ENCODE results near the gene KLHL22.
"Not testable (repeated sequence)": the region's sequence is repeated elsewhere in the genome, so short reads cannot be mapped to it uniquely, and the experiment has no call there.

Gene KLHL22

DNA sequence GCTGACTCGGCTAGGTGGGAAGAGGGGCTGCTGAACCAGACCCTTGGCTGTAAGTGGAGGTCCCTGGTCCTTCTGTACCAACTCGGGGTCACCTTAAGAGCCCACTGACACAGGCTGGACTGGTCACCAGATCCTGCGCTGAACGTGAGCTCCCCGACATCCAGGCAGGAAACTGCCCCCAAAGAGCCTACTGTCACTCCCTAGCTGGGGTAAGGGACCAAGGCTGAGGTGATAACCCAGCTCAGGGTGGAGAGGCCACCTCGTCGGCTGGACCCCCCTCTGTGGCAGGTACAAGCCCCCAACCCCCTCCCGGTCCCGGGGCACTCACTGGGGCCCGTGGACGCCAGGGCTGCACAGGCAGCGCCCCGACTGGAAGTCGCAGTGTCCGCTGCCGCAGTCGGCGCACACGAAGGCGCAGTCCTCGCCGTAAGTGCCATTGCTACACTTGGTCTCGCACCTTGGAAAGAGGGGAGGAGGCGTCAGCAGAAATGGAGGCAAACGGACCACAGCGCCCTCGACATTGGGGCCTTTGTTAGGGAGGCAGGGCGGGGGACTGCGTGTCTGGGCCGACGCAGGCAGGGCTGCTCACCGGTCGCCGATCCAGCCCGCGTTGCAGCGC lies 65.4 kb downstream of the KLHL22 start:
- no peak for DNase-seq

GRCh38 chr22:20429254-20430100 lies 66.1 kb downstream of the KLHL22 start:
- no peak for DNase-seq

DNA sequence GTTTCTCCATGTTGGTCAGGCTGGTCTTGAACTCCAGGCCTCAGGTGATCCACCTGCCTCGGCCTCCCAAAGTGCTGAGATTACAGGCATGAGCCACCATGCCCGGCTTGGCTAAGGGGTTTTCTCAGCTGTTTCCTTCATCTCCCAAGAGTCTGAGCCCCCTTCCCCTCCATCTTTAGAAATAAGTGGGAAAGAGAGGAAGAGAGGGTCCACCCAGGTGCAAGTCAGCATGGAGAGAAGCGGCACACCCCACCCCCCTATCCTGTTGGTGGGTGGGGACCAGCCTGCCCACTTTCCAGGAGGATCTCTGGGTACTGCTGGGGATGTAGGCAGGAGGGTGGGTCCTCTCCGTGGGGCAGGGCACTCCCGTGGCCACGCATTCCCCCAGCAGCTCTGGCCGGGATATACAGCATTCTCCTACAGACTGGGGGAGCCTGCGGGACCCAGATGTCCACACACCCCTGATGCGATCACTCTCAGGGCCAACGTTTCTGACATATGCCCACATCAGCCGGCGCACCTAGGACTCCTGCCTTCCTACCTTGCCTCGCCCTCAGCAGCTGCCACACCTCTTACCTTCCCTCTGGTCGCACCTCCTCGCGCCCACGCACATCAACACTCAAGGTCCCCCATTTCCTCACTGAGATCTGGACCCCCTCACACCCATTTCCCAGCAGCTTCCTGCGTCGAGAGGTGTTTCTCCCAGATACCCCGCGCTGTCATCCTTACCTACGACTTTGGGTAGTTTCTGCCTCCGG lies 66.9 kb downstream of the KLHL22 start:
- DNase-seq: no peak

- no peak for DNase-seq
Measured at GRCh38 chr22:20427945-20428417, 67.6 kb downstream of the KLHL22 start.

DNA sequence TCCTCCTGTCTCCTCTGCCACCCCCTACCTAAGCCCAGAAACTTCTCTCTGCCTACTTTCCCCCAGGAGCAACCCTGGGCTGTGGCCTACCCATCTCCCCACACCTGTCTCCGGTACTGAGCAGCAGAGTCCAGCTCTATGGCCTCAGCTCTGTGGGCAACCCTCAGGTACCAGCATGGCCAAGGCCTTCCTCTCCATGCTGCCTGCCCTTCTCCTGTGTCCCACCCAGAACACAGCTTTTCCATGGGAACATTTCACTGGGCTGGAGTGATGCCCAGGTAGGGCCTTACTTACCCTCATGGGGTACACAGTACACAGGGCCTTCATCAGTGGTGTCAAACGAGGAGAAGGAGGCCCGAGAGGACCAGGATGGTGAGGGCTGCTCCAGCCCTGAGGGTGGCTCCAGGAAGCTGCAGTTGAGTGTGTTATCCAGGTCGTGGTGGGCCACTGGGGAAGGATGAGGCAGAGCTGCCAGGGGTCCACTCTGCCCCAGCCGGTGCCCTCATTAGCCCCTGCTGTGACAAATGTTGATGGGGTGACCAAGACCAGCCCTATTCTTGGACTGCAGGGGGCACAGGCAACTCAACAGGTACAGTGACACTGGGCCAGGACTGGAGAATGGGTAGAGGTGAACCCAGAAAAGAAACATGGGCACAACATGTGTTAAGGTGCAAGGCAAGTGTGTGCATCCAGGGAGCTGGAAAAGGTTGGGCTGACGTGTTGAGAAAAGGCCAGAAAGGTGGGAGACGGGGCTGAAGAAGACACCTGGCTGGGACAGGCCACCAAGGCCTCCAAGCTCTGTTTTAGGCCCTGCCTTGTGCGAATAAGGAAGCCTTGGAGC lies 68.3 kb downstream of the KLHL22 start:
- no peak for DNase-seq

- DNase-seq: no peak
Measured at GRCh38 chr22:20426259-20426615, 69.4 kb downstream of the KLHL22 start.

DNA sequence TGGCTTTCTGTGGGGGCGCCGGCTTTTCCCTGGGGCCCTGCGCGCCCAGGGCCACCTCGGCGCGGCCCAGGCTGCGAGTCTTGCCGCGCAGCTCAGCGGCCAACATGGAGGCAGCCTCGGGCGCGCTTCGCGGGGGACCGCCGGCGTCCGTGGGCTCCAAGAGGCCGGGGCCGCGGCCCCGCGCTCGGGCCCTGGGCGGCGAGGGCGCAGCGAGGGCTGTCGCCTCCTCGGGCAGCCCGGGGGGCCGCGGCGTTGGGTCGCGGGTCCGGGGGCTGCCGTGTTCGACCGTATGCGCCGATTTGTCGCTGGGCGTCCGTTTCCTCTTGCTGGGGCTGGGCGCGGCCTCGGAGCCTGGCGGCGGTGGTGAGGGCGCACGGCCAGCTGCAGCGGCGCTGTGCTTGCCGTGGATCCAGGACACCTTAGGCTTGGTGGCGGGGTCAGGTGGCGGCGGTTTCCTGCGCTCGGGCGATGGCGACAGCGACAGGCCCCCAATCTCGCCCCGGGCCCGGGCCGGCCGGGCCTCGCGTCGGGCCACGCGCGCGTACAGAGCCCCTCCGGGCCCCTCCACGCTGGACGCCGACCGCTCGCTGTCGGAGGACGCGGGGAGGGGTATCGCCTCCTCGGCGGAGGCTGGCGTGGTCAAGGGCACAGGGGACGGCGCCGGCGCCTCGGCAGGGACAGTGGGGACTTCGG lies 69.9 kb downstream of the KLHL22 start:
- no peak for DNase-seq

DNA sequence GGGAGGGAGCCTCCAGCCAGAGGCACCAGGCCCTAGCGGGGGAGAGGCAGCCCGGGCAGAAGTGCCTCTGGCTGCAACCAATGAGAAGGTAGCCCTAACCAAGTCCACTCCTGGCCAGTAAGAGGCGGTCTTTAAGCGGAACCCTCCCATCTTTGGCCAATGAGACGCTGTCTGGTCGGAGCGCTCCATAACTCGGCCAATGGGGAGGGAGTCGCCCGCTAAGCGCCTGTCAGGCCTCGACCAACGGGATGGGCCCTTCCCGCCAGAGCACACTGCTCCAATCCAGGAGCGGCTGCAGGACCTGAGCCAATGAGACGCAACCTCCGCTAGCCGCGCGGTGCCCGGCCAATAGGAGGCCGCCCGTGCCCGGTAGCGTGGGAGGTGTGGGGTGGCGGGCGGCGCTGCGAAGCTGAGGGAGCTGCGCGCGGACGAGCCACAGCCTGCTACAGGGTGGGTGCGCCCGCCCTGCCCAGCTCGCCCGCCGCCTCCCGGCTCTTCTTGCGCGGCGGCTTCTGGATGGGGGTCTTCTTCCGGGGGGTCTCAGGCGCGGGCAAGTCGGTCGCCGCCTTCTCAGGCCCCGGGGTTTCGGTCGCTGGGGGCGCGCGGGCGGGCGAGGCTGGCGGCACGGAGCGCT lies 70.5 kb downstream of the KLHL22 start:
- no peak for DNase-seq

- DNase-seq: no peak
Measured at GRCh38 chr22:20424568-20424931, 71.0 kb downstream of the KLHL22 start.

DNA sequence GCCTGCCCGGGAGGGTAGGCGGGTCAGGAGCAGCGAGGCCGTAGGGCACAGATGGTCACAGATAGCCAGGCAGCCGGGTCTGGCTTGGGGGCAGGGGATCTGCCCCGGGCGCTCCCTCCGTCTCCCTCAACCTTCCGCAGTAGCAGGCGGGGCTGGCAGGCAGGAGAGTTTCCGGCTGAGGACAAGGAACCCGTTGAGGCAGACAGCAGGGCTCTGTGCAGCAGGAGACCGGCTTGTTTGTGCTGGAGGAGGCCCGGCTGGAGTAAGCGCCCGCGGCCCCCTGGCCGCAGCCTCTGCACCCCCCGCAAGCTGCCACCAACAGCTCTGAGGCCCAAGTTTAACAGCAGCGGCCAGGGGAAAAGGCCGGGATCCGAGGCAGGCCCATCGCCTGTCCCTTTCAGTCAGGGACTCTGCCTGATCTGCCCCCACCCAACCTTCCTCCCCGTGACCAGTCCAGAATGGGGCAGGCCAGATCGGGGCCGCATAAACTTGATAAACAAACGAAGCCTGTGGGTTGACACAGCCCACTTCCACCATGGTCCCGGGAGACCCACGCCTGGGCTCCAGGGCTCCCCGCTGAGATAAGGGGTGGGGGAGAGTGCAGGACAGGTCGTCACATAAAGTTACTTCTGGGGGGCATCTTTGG lies 71.6 kb downstream of the KLHL22 start:
- no peak for DNase-seq

GRCh38 chr22:20423008-20423905 lies 72.3 kb downstream of the KLHL22 start:
- no peak for DNase-seq

DNA sequence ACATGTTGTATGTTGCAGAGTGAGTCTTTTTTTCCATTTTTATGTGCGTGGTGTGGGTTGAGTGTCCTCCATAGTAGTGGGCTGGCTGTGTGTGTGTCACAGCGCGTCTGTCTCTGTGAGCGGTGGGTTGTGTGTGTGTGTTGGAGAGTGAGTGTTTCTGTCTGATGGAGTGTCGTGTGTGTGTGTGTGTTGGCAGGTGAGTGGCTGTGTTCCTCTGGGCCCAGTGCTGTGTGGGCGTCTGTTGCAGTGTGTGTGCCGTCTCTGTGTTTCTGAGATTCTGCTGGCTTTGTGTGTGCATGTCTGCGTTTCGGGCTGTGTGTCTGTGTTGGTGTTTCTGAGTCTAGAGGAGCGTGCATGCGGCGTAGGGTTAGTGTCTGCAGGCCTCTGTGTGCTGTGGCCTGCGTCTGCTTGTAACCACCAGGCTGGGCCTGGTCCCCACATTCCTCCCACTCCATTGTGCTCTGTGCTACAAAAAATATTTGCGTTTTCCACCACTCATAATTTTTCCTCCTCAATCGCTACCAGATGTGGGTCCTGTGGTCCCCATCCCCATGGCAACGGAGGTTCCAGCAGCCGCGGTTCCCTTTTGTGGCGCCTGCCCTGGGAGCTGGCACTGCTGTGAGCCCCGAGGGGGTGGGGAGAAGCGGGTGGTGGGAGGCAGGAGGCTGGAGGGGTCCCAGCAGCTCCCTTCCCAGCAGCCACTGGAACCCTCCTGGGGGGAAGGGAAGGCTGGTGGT lies 73.2 kb downstream of the KLHL22 start:
- no peak for DNase-seq

DNA sequence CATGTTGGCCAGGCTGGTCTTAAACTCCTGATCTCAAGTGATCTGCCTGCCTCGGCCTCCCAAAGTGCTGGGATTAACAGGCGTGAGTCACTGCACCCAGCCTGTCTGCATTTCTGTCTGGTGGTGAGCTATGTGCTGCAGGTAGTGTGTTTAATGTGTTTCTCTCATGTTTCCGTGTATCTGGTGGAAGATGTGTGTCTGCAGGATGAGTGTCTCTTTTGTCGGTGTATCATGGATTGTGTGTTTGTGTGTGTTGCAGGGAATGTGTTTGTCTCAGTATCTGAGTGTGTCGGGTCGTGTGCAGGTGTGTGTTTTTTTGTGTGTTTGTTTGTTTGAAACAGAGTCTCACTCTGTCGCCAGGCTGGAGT lies 74.1 kb downstream of the KLHL22 start:
- no peak for DNase-seq

DNA sequence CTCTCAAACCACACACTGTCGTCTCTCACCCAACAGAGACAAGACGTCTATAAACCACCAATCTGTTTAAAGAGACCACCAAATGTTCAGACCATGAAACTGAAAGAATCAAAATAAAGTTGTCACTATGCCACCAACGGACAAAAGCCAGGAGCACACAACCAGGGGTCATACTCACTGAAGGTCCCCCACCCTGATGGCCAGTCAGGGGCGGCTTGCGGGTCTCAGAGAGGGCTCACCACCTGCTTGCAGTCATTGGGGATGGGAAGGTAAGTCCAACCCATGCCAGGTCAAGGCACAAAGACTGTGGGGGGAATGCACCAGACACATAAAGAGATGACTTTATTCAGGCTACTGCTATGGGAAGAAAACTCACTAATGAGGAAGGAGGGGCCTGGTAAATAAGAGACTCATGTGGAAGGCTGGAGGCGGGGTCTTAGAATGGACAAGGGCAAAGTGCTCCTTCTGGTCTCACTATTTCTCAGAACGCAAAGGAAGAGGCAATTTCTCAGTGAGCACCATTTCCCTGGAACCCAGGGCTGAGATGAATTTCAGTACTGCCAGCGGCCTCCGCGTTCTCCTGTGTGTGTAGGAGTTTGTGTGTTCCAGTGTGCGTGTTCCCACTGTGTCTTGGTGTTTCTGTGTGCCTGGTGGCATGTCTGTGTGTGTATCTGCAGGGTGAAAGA lies 75.3 kb downstream of the KLHL22 start:
- no peak for DNase-seq

DNA sequence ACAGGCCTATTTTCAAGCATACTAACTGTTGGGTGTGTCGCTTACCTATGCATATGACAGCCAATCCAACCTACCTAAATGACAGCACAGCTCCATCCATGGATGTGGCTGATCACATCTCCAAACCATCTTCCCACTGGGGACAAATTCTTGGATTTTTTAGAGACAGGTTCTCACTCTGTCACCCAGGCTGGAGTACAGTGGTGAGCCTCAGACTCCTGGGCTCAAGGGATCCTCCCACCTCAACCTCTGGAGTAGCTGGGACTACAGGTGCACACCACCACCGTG lies 76.0 kb downstream of the KLHL22 start:
- DNase-seq: no peak

DNA sequence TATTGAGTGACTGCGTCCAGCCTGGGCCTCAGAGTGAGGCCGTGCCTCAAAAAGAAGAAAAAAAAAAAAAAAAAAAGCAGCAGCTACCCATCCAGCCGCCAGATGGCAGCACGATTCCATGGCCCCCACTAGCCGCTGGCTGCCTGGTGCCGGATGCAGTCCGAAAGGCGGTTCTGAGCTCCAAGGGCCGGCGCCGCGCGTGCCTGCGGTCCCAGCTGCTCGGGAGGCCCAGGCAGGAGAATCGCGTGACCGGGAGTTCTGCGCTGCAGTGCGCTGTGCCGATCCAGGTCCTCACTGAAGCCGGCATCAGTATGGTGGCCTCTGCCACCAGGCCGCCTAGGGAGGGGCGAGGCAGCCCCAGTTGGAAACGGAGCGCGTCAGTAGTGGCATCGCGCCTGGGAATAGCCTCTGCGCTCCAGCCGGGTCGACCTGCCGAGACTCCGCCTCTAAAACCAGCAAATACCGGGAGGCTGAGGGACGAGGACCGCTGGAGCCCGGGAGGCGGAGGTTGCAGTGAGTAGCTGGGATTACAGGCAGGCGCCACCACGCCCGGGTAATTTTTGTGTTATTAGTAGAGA lies 77.3 kb downstream of the KLHL22 start:
- peak; percentile 65 for DNase-seq

GRCh38 chr22:20415699-20416098 lies 79.9 kb downstream of the KLHL22 start:
- not testable (repeated sequence) for DNase-seq

DNA sequence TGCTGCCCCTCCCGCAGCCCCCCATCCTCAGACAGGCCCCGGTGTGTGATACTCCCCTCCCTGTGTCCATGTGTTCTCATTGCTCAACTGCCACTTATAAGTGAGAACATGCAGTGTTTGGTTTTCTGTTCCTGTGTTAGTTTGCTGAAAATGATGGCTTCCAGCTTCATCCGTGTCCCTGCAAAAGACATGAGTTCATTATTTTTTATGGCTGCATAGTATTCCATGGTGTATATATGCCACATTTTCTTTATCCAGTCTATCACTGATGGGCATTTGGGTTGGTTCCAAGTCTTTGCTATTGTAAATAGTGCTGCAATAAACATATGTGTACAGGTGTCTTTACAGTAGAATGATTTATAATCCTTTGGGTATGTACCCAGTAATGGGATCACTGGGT lies 80.4 kb downstream of the KLHL22 start:
- not testable (repeated sequence) for DNase-seq

- DNase-seq: no peak
Measured at GRCh38 chr22:20414450-20414849, 81.1 kb downstream of the KLHL22 start.

All from NCI-H774 (cell line).